GM12801 (cell line): ENCODE measurements around the gene CYP17A1.

Experiments
- CTCF ChIP-seq: IDR thresholded peaks from one replicate; pipeline ENCODE4 v1.5.1; 2011; ENCODE audit warnings: control low read depth; ENCODE audit not compliant: insufficient read length; ENCODE audit errors: extremely low read depth

Gene CYP17A1

GRCh38 chr10:102826148-102826796, 10.9 kb downstream of the CYP17A1 start:
- TF ChIP-seq CTCF: no peak

DNA sequence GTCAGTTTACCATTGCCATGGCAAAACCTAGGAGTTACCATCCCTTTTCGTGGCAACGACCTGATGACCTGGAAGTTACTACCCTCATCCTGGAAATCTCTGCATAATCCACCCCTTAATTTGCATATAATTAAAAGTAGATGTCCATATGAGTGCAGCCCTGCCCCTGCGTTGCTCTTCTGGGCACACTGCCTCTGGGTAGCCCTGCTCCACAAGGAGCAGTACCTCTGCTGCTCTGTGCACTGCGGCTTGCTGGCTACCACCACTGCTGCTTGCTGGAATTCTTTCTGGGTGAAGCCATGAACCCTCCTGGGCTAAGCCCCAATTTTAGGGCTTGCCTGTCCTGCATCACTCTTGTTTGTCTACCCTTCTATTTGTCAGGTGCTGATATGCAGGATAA, 12.5 kb downstream of the CYP17A1 start:
- no peak for TF ChIP-seq CTCF

DNA sequence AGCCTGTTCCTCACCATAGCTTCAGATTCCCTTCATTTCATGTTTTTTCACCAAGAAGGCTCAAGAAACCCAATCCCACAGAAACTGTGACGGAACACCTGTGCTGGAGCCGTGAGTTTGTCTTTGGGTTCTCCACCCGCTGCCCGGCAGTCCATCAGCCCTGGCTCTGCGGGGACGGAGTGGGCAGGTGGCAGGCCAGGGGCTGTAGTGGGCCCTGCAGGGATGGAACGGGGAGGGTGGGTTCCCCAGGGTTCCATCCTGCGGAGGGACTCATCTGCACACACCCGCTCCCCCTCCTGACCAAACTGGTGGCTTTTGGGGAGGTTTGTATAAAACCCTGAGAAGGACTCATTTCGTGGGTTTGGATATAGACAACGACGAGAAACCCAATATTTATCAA, 15.0 kb downstream of the CYP17A1 start:
- no peak for TF ChIP-seq CTCF

GRCh38 chr10:102819054-102819453, 18.2 kb downstream of the CYP17A1 start:
- TF ChIP-seq CTCF: no peak

DNA sequence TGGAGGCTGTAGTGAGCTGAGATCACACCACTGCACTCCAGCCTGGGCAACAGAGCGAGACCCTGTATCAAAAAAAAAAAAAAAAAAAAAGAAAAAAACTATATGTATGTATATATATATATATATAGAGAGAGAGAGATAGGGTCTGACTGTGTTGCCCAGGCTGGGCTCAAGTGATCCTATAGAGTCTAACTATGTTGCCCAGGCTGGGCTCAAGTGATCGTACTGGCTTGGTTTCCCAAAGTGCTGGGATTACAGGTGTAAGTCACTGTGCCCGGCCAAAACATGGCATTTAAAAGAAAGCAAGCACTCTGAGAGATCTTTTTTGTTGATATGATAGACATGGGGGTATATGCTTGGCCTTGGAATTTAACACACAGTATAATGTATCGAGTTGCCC, 20.0 kb downstream of the CYP17A1 start:
- TF ChIP-seq CTCF: no peak

DNA sequence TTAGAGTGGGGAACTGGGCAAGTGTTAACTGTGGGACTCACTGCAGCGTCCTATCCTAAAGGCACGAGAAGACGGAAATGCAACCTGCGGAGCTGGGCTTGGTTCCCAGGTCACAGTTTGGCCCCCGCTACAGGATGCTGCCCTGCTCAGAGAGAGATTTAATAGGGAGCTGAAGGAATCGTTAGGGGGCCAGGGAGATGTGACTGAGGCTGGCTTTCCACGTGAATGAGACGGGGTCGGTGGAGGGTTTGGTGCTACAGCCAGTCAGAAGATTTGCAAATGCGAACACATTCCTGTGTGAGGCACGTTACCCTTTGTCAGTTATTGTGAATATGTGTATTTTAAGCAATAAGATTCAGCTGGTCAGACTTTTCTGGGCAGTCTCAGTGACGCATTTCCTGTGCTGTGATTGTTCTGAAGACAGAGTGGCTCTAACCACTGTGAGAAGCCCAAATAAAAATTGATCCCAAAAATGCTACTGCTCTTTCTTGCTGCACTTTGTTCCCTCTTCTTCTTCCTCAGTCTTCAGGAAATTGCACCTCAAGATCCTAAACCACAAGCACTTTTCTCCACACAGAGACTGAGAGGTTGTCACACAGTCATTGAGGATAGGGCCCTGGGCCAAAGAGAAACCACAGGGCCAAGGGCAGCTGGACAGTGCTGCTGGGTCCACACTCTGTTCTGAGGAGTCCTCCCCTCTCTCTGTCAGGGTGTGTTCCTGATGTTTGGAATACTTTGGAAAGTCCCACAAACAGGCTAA, 21.2 kb downstream of the CYP17A1 start:
- TF ChIP-seq CTCF: no peak

DNA sequence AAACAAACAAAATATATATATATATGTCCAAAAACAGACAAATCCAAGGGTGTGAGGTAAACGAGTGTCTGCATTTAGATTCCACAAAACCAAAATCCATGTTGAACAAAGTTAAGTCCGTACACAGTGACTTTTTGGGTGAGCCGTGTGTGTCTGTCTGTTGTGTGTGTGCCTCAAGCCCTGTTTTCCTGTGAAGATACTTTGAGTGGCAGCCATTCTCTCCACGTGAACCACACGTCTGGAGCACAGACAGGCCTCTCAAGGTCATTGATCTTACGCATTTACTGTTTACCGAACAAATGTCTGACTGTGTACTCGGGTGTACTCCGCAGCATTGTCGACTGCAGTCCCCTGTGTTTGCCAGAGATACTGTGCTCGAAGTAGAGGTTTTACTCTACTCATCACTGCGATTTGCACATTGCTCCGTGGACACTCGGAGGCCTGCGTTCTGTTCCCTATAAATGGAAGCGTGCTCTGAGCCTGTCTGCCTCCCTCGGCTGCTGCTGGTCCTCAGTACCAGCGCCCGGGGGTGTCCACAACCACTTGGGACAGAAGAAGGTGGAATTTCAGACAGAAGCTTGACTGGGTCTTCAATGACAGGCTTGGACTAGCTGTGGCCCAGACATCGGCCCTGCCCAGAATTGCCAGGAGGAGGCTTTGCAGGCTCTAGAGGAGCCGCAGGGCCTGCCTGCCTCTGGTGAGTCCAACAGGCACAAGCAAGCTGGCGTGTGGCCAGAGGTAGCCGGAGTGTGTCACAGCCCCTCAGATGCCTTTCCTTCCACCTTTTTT, 22.1 kb downstream of the CYP17A1 start:
- no peak for TF ChIP-seq CTCF
